ENCODE results near the gene NLK.

DNA sequence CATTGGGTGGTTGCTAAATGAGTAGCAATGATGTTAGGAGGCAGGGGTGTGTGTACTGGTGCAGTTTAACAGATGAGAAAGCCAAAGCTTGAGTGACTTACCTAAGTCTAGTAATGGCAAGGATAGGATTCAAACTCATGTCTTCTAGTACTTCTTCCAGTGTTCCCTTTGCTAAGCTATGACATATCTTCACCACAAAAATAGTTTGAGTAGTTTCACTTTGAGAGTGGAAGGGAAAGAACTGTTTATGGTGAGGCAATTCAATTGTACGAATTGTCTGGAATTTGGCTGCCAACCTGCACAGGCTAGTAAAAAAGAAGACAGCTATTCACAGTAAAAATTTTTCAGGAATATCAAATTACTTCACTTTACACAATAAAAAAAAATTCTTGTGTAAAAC is 138.0 kb downstream of the NLK start:
- TF ChIP-seq, protein P1, sequence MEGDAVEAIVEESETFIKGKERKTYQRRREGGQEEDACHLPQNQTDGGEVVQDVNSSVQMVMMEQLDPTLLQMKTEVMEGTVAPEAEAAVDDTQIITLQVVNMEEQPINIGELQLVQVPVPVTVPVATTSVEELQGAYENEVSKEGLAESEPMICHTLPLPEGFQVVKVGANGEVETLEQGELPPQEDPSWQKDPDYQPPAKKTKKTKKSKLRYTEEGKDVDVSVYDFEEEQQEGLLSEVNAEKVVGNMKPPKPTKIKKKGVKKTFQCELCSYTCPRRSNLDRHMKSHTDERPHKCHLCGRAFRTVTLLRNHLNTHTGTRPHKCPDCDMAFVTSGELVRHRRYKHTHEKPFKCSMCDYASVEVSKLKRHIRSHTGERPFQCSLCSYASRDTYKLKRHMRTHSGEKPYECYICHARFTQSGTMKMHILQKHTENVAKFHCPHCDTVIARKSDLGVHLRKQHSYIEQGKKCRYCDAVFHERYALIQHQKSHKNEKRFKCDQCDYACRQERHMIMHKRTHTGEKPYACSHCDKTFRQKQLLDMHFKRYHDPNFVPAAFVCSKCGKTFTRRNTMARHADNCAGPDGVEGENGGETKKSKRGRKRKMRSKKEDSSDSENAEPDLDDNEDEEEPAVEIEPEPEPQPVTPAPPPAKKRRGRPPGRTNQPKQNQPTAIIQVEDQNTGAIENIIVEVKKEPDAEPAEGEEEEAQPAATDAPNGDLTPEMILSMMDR (IDR thresholded peaks at IDR 0.05): no peak
- TF ChIP-seq POLR2A (IDR thresholded peaks at IDR 0.05): no peak
